Cardiac fibroblast (primary cell): ENCODE measurements around the gene TTLL8.

Experiments used
- DNase-seq, 2 donors: peaks; one replicate each; pipeline versions ENCODE4 v3.0.0 to v3.0.0-alpha.2; 2010; ENCODE audit warnings: low read depth in 2 of 2
- H3K4me3 ChIP-seq, 2 donors: replicated peaks in 1 of 2; 1 replicate in 1 of 2; 2 replicates in 1 of 2; pipeline ENCODE4 v1.5.1; 2011; ENCODE audit warnings: low read depth in 2 of 2, low read length in 2 of 2, mild to moderate bottlenecking in 2 of 2, moderate library complexity in 1 of 2
- TF ChIP-seq, protein P1 (sequence below): IDR thresholded peaks from one replicate; pipeline ENCODE4 v1.5.1; 2011; ENCODE audit warnings: low read depth, mild to moderate bottlenecking, low read length, inconsistent platforms

The TTLL8 gene

DNA sequence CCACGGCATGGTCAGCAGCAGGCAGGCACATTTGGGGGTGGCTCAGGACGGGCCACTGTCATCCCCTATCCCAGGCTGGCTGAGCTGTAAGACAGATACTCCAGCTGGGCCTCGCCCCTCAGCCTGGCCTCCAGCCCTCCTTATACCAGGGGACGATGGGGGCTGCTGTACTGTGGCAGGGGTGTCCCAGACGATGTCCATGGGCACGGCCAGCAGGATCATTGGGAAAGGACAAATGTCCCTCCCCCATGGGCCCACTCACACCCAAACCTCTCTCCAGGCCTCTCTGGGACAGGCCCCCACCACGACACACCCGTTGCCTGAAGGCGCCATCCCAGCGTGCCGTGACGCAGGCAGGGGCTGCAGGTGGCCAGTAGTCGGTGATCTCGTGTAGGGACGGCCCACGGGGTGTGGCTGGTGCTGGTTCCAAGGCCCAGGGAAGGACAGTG, 44.0 kb downstream of the TTLL8 start:
- TF ChIP-seq, protein P1, sequence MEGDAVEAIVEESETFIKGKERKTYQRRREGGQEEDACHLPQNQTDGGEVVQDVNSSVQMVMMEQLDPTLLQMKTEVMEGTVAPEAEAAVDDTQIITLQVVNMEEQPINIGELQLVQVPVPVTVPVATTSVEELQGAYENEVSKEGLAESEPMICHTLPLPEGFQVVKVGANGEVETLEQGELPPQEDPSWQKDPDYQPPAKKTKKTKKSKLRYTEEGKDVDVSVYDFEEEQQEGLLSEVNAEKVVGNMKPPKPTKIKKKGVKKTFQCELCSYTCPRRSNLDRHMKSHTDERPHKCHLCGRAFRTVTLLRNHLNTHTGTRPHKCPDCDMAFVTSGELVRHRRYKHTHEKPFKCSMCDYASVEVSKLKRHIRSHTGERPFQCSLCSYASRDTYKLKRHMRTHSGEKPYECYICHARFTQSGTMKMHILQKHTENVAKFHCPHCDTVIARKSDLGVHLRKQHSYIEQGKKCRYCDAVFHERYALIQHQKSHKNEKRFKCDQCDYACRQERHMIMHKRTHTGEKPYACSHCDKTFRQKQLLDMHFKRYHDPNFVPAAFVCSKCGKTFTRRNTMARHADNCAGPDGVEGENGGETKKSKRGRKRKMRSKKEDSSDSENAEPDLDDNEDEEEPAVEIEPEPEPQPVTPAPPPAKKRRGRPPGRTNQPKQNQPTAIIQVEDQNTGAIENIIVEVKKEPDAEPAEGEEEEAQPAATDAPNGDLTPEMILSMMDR = no peak
- H3K4me3 ChIP-seq = no peak overlapping the region
- no peak for DNase-seq

DNA sequence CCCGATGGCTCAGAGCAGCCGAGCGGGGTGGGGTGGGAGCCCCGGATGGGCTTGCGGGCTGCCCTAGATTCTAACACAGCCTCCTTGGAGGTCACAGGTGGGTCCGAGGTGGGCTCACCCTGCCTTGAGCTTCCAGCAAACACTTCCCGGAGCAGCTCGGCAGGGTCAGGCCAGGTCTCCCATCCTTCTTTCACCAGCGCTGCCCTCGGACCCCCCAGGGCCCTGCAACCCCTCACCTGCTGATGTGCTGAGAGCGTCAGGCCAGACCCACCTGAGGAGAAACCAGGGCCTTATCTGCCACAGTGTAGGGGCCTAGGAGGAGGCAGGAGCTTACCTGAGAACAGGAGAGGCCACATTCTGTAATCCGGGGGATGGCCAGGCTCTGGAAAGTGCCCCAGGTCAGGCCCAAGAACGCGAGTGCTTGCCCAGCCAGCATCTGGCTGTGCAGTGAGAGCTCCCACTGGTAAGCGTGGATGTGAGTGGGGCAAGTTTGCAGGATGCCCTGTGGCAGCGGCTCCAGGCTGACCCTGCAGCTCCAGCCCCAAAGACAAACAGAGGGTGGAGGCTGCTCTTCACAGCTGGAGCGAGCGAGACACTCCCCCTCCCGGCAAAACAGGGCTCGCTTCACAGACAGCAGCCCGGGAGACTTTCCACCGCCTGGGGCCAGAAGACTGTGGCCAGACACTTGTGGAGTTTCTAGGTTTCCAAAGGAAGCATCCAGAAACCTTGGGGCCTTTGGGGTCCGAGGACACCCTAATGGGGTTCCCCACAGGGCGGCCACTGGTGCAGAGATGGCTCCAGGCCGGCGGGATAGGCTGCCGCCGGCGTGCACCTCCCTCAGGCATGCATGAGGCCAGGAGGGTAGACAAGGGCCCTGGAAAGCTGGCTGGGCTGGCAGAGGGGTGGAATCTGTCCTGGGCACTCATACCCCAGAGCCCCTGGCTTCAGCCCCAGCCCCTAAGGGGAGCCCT, 45.6 kb downstream of the TTLL8 start, which contains the start of gene IL17REL:
Gene IL17REL (minus strand): TSS at position 555 of the 971 bp plus-strand sequence. CDS start 119 bp downstream, at position 436.
- peak in 1 of 2 donors; percentile 39 for DNase-seq
- H3K4me3 ChIP-seq = no peak within 1 kb of the TSS
- TF ChIP-seq, protein P1 = no peak

DNA sequence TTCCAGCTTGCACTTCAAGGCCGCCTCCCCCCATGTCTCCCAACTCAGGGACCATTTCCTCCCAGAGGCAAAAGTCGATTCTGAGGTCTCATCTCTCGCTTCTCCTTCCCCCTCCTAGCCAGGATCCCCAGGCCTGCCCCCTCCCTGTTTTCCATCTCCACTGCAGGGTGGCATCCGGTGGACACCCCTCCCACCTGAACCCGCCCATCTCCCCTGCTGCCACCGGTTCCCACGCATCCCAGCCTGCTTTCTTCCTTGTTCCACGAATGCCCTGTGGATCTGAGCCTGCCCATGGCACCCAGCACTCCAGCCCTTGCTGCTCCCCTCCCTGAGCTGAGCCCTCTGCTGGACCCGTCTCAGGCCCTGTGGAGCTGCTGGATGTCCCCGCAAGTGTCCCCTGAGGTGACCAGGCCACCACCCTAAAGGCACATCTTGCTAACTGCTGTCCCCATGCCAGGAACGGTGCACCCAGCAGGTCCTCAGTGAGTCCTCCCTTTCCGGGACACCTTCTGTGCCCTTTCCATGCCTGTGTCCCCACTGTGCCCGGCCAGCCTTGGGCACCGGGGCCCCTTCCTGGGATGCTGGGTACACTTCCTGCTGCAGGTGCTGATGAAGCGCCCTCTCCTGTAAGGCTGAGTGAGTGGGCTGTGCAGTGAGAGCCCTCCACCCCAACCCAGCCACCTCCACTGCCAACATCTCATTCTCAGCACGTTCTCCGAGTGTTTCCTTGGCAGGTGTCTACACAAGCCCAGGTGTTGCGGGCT, 46.5 kb downstream of the TTLL8 start:
- no peak overlapping the region for H3K4me3 ChIP-seq
- TF ChIP-seq, protein P1 = no peak
- no peak for DNase-seq

- DNase-seq = no peak
- H3K4me3 ChIP-seq = no peak overlapping the region
- TF ChIP-seq, protein P1 = no peak
Observed at GRCh38 chr22:50010676-50011446, 47.2 kb downstream of the TTLL8 start.

DNA sequence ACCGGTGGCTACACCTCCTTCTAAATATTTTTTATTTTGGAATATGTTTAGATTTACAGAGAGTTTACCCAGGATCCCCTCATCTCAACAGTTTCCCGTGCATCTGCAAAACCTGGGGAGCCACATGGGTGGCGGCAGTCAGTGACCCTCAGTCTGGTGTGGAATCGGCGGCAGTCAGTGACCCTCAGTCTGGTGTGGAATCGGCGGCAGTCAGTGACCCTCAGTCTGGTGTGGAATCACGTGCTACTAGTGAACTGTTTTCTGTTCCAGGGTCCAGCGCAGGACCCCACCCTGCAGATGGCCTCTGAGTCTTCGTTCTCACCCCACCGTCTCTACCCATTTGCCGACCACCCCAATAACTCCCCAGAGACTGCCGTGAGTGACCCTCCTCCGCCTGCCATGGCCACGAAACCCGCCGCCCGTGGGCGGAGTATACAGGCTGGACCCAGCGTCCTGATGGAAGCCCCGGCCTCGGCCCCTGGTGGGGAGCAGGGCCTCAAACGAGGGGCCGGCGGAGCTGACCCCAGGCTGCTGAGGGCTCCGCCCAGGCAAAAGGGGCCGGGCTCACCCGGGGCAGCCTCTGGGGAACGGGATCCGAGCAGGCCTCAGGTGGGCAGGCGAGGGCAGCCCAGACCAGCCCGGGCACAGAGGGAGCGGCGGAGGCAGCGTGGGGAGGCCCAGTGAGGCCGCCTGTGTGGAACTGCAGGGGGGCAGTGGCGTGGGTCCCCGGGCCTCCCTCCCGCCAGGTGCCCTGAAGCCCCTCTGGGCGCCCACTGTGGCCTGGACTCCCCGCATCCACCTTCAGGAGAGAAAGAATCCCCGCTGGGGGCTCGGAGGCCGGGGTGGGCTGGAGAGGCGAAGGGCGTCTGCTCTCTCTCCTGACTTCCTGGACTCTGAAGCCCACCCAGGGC, 48.1 kb downstream of the TTLL8 start:
- no peak for DNase-seq
- no peak overlapping the region for H3K4me3 ChIP-seq
- TF ChIP-seq, protein P1 = no peak
